Measurements from ENCODE around the gene CES5A.

The CES5A gene

GRCh38 chr16:55901566-55902217 lies 26.5 kb upstream of the CES5A start:
- no peak for DNase-seq (ENCODE audit: low spot score)

GRCh38 chr16:55900616-55901393 lies 25.6 kb upstream of the CES5A start:
- no peak for TF ChIP-seq CTCF (IDR thresholded peaks at IDR 0.05; ENCODE audit: extremely low read depth, missing control alignments)

More at GRCh38 chr16:55901566-55902217, 26.5 kb upstream of the CES5A start:
- TF ChIP-seq CTCF (IDR thresholded peaks at IDR 0.05; ENCODE audit: extremely low read depth, missing control alignments): no peak

GRCh38 chr16:55899857-55900256 lies 24.7 kb upstream of the CES5A start:
- no peak for DNase-seq (ENCODE audit: low spot score)
- no peak for TF ChIP-seq CTCF (IDR thresholded peaks at IDR 0.05; ENCODE audit: extremely low read depth, missing control alignments)

More at GRCh38 chr16:55900616-55901393, 25.6 kb upstream of the CES5A start:
- DNase-seq (ENCODE audit: low spot score): no peak

GRCh38 chr16:55898592-55898991 lies 23.4 kb upstream of the CES5A start:
- no peak for TF ChIP-seq CTCF (IDR thresholded peaks at IDR 0.05; ENCODE audit: extremely low read depth, missing control alignments)
- DNase-seq (ENCODE audit: low spot score): no peak

GRCh38 chr16:55892821-55893220 lies 17.6 kb upstream of the CES5A start:
- DNase-seq (ENCODE audit: low spot score): no peak
- TF ChIP-seq CTCF (IDR thresholded peaks at IDR 0.05; ENCODE audit: extremely low read depth, missing control alignments): no peak

- DNase-seq (ENCODE audit: low spot score): no peak
- TF ChIP-seq CTCF (IDR thresholded peaks at IDR 0.05; ENCODE audit: extremely low read depth, missing control alignments): no peak
These were observed 14.3 kb upstream of the CES5A start for GRCh38 chr16:55889518-55889917.

GRCh38 chr16:55888546-55888945 lies 13.4 kb upstream of the CES5A start:
- TF ChIP-seq CTCF (IDR thresholded peaks at IDR 0.05; ENCODE audit: extremely low read depth, missing control alignments): no peak
- DNase-seq (ENCODE audit: low spot score): no peak
